ENCODE data around the gene SNRNP48. TPM values are rescaled to one million over a fixed set of nuclear protein-coding genes. Genes with fewer than 3 reads are reported as not detected.

SNRNP48 gene
- total and polyA plus RNA-seq, 2 experiments from 2014 or later = 7.6 to 14.6 TPM

Other genes with a start within 250 kb of the SNRNP48 start
- gene CAGE1, start 200.5 kb upstream of the SNRNP48 start, total RNA-seq = 0.17 TPM in 1 of 2 replicates, not detected in the other
- not detected in 2 replicates for gene CAGE1, start 200.5 kb upstream of the SNRNP48 start, polyA plus RNA-seq
- 15.5 and 15.6 TPM in 2 replicates for gene RIOK1, start 200.4 kb upstream of the SNRNP48 start, total RNA-seq
- gene RIOK1, start 200.4 kb upstream of the SNRNP48 start, polyA plus RNA-seq = 19.2 and 19.6 TPM in 2 replicates
- gene DSP, start 48.5 kb upstream of the SNRNP48 start, total RNA-seq = 123 and 156 TPM in 2 replicates
- gene DSP, start 48.5 kb upstream of the SNRNP48 start, polyA plus RNA-seq = 73.7 and 78.1 TPM in 2 replicates
- gene BMP6, start 135.9 kb downstream of the SNRNP48 start, total RNA-seq = 2.9 and 4.3 TPM in 2 replicates
- 3.5 and 4.0 TPM in 2 replicates for gene BMP6, start 135.9 kb downstream of the SNRNP48 start, polyA plus RNA-seq